ENCODE data around the gene RPL32. TPM values are rescaled to one million over a fixed set of nuclear protein-coding genes. Genes with fewer than 3 reads are reported as not detected.
A peak's percentile ranks its signal among the peaks of the same experiment; 100 is the strongest.

Gene RPL32
- total and polyA plus RNA-seq, 2 experiments from 2014 or later = 426 to 947 TPM

GRCh38 chr3:12875857-12876836 is 34.8 kb upstream of the RPL32 start:
- Histone ChIP-seq H3F3A (ENCODE audit: insufficient read depth) (no peaks in the 10 kb centered on the region), H3K27ac (no peak overlapping the region), H3K4me2 (ENCODE audit: unreplicated experiment) (no peak overlapping the region), H3K9me3 (ENCODE audit: low read depth) (no peaks in the 10 kb centered on the region), H3K4me1 (ENCODE audit: insufficient read depth) (peaks cover 3% of the 10 kb centered on the region; the same call in 1 of the 2 replicates), H3K27me3 (replicated peaks; ENCODE audit: insufficient read depth) (no peaks in the 10 kb centered on the region; the same call in 1 of the 2 replicates), H3K9me2 (ENCODE audit: insufficient read depth) (no peaks in the 10 kb centered on the region), H3K4me3 (no peak overlapping the region), H3K79me2 (ENCODE audit: insufficient read depth) (no peaks in the 10 kb centered on the region), H4K20me1 (ENCODE audit: insufficient read depth) (no peaks in the 10 kb centered on the region), H2AFZ (no peak overlapping the region), H3K9ac (no peak overlapping the region), H3K36me3 (ENCODE audit: low read depth) (no peaks in the 10 kb centered on the region)
- peak; percentile 24 for DNase-seq
- TF ChIP-seq EZH2phosphoT487 (IDR thresholded peaks at IDR 0.05; ENCODE audit: insufficient read depth, low read depth) = no peak
- TF ChIP-seq EZH2 (IDR thresholded peaks at IDR 0.05; ENCODE audit: insufficient read depth, poor library complexity, severe bottlenecking) = no peak
- in situ Hi-C loops (cut with MboI) = no loop called here
- WGBS, 2 experiments (ENCODE audit: low coverage in 1 of 2, low lambda C conversion rate in 2 of 2, missing lambda C conversion rate in 2 of 2) = 37 to 47% methylated on average over 27 to 56 of the region's 60 CpGs

GRCh38 chr3:12871404-12871983 is 30.1 kb upstream of the RPL32 start:
- Histone ChIP-seq H3K36me3 (ENCODE audit: low read depth) (no peaks in the 10 kb centered on the region), H2AFZ (peak overlapping the region; percentile 72; the same call in 1 of the 2 replicates), H3K27ac (no peak overlapping the region), H3F3A (ENCODE audit: insufficient read depth) (no peaks in the 10 kb centered on the region), H3K4me1 (ENCODE audit: insufficient read depth) (peaks cover 4% of the 10 kb centered on the region; the same call in 1 of the 2 replicates), H3K9me2 (ENCODE audit: insufficient read depth) (no peaks in the 10 kb centered on the region), H3K79me2 (ENCODE audit: insufficient read depth) (no peaks in the 10 kb centered on the region), H4K20me1 (ENCODE audit: insufficient read depth) (no peaks in the 10 kb centered on the region), H3K9me3 (ENCODE audit: low read depth) (no peaks in the 10 kb centered on the region), H3K4me2 (ENCODE audit: unreplicated experiment) (peak overlapping the region; percentile 51), H3K27me3 (replicated peaks; ENCODE audit: insufficient read depth) (no peaks in the 10 kb centered on the region; the same call in 1 of the 2 replicates), H3K9ac (no peak overlapping the region), H3K4me3 (0 out of 2 replicates have a peak overlapping the region, but pooled peaks have one; percentile 11)
- TF ChIP-seq EZH2phosphoT487 (IDR thresholded peaks at IDR 0.05; ENCODE audit: insufficient read depth, low read depth) = no peak
- no peak for TF ChIP-seq EZH2 (IDR thresholded peaks at IDR 0.05; ENCODE audit: insufficient read depth, poor library complexity, severe bottlenecking)
- in situ Hi-C loops (cut with MboI) = loop anchor here (5.0 kb wide), 1 partner anchor 959 kb away; no protein-coding TSS in a partner anchor
- 64 to 72% methylated on average over 12 of the region's 12 CpGs for WGBS, 2 experiments (ENCODE audit: low coverage in 1 of 2, low lambda C conversion rate in 2 of 2, missing lambda C conversion rate in 2 of 2)
- no peak for DNase-seq

- DNase-seq = peak; percentile 95
- Histone ChIP-seq H3K27ac (no peak overlapping the region), H3K4me1 (ENCODE audit: insufficient read depth) (peaks cover 4% of the 10 kb centered on the region; the same call in 1 of the 2 replicates), H3K4me2 (ENCODE audit: unreplicated experiment) (peak overlapping the region; percentile 51), H2AFZ (peak overlapping the region; percentile 72), H3K36me3 (ENCODE audit: low read depth) (no peaks in the 10 kb centered on the region), H3K79me2 (ENCODE audit: insufficient read depth) (no peaks in the 10 kb centered on the region), H3F3A (ENCODE audit: insufficient read depth) (no peaks in the 10 kb centered on the region), H3K4me3 (0 out of 2 replicates have a peak overlapping the region, but pooled peaks have one; percentile 11), H4K20me1 (ENCODE audit: insufficient read depth) (no peaks in the 10 kb centered on the region), H3K9ac (peak overlapping the region; percentile 44; the same call in 1 of the 2 replicates), H3K27me3 (replicated peaks; ENCODE audit: insufficient read depth) (no peaks in the 10 kb centered on the region; the same call in 1 of the 2 replicates), H3K9me3 (ENCODE audit: low read depth) (no peaks in the 10 kb centered on the region), H3K9me2 (ENCODE audit: insufficient read depth) (no peaks in the 10 kb centered on the region)
- in situ Hi-C loops (cut with MboI) = loop anchor here (5.0 kb wide), 1 partner anchor 959 kb away; no protein-coding TSS in a partner anchor
- TF ChIP-seq EZH2 (IDR thresholded peaks at IDR 0.05; ENCODE audit: insufficient read depth, poor library complexity, severe bottlenecking) = no peak
- no peak for TF ChIP-seq EZH2phosphoT487 (IDR thresholded peaks at IDR 0.05; ENCODE audit: insufficient read depth, low read depth)
- WGBS, 2 experiments (ENCODE audit: low coverage in 1 of 2, low lambda C conversion rate in 2 of 2, missing lambda C conversion rate in 2 of 2) = 6 to 7% methylated on average over 9 of the region's 9 CpGs
These were observed 29.6 kb upstream of the RPL32 start for GRCh38 chr3:12870942-12871341.

GRCh38 chr3:12869035-12869621 is 27.8 kb upstream of the RPL32 start:
- no peak overlapping the region for H2AFZ ChIP-seq
- WGBS, 2 experiments (ENCODE audit: low coverage in 1 of 2, low lambda C conversion rate in 2 of 2, missing lambda C conversion rate in 2 of 2) = 49 to 52% methylated on average over 19 to 21 of the region's 28 CpGs
- H3K4me3 ChIP-seq = no peak overlapping the region
- no peak for TF ChIP-seq EZH2phosphoT487 (IDR thresholded peaks at IDR 0.05; ENCODE audit: insufficient read depth, low read depth)
- TF ChIP-seq EZH2 (IDR thresholded peaks at IDR 0.05; ENCODE audit: insufficient read depth, poor library complexity, severe bottlenecking) = no peak
- H3K4me1 ChIP-seq (ENCODE audit: insufficient read depth) = peaks cover 4% of the 10 kb centered on the region; the same call in 1 of the 2 replicates
- no peaks in the 10 kb centered on the region for H3K27me3 ChIP-seq (replicated peaks; ENCODE audit: insufficient read depth)
- H3K4me2 ChIP-seq (ENCODE audit: unreplicated experiment) = no peak overlapping the region
- H3K79me2 ChIP-seq (ENCODE audit: insufficient read depth) = no peaks in the 10 kb centered on the region
- no peaks in the 10 kb centered on the region for H4K20me1 ChIP-seq (ENCODE audit: insufficient read depth)
- in situ Hi-C loops (cut with MboI) = no loop called here
- no peak overlapping the region for H3K27ac ChIP-seq
- H3K9me2 ChIP-seq (ENCODE audit: insufficient read depth) = no peaks in the 10 kb centered on the region
- no peaks in the 10 kb centered on the region for H3K36me3 ChIP-seq (ENCODE audit: low read depth)
- H3K9me3 ChIP-seq (ENCODE audit: low read depth) = no peaks in the 10 kb centered on the region
- no peak for DNase-seq
- H3F3A ChIP-seq (ENCODE audit: insufficient read depth) = no peaks in the 10 kb centered on the region
- H3K9ac ChIP-seq = no peak overlapping the region
